A673 (cell line): ENCODE results near the gene FAM241A.

ENCODE experiments used
- EZH2 ChIP-seq: fragments of 200-600 bp; sonication (generic); IDR thresholded peaks from 2 replicates; pipeline ENCODE4 v1.6.1; 2017; ENCODE audit warnings: borderline replicate concordance, low read depth, mild to moderate bottlenecking, mixed read lengths, antibody characterized with exemption, low read length; ENCODE audit not compliant: poor library complexity, severe bottlenecking
- TF ChIP-seq, protein P1 (sequence below): fragments of 300-800, 200-600 bp; sonication (generic); conservative IDR thresholded peaks from 2 replicates; pipeline ENCODE4 v1.5.1; 2017; ENCODE audit warnings: low read depth, mild to moderate bottlenecking, antibody characterized with exemption, low read length, moderate library complexity, mixed read lengths

DNA sequence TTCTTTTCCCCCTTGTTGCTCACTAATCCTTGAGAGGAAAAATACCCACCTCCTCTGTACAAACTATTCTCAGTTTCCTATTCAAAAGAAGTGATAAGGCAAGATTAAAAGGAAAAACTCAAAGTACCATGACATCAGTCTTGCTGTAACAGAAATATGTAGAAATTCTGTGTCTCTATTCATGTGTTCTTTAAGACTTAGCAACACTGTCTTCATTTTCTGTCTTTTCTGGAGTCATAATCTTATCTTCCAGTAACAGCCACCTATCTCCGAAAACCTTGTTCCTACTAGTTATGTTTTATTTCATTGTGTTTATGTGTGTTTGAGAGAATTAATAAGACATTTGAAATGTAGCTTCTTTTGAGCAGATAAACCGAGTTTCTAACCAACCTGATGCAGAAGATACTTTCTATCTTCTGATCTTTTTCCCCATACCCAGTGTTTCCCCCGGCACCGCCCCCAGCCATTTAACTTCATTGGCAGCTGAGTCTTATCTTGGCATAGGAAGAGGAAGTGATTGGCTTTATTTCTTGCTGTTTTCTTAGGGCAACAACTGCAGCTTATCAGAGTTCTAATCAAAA is 8.0 kb downstream of the FAM241A start:
- TF ChIP-seq, protein P1, sequence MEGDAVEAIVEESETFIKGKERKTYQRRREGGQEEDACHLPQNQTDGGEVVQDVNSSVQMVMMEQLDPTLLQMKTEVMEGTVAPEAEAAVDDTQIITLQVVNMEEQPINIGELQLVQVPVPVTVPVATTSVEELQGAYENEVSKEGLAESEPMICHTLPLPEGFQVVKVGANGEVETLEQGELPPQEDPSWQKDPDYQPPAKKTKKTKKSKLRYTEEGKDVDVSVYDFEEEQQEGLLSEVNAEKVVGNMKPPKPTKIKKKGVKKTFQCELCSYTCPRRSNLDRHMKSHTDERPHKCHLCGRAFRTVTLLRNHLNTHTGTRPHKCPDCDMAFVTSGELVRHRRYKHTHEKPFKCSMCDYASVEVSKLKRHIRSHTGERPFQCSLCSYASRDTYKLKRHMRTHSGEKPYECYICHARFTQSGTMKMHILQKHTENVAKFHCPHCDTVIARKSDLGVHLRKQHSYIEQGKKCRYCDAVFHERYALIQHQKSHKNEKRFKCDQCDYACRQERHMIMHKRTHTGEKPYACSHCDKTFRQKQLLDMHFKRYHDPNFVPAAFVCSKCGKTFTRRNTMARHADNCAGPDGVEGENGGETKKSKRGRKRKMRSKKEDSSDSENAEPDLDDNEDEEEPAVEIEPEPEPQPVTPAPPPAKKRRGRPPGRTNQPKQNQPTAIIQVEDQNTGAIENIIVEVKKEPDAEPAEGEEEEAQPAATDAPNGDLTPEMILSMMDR = no peak
- TF ChIP-seq EZH2 = no peak
